ENCODE data around the gene APBB2. TPM values are rescaled to one million over a fixed set of nuclear protein-coding genes. Genes with fewer than 3 reads are reported as not detected.

The APBB2 gene
- total RNA-seq, 2 experiments from 2014 or later = 3.1 to 5.5 TPM

DNA sequence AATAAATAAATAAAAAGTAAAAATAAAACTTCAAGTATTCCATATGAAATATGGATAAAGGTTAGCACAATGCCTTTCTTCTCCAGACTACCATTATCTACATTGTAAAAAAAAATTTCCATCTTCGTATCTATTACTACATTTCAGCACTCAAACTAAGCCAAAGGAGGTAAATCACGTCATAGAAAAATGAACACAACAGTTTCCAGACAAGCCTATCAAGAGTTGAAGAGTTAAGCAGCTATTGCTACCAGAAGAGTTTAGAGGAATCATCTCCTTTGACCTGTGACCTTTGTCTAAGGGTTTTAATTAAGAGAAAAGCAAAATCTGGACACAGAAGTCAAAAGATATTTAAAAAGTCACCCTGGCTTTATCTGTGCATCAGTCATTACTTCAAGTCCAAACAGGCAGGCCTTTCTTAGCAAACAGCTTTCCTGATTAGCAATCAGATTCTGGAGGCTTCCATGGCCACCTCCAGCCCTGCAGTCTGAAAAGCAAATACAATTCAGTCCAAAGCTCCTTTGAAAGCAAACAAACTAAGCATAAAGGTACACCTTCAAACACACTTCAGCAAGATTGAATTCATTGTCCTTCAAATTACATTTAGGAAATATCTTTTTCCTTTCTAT lies 82.2 kb downstream of the APBB2 start:
- no peak for DNase-seq
- no peak overlapping the region for H3K4me3 Mint-ChIP-seq
- H3K36me3 Mint-ChIP-seq = no peaks in the 10 kb centered on the region
- H3K27me3 Mint-ChIP-seq = peaks cover 8% of the 10 kb centered on the region
- H3K4me1 Mint-ChIP-seq = no peaks in the 10 kb centered on the region
- H3K9me3 Mint-ChIP-seq = no peaks in the 10 kb centered on the region
- no peak overlapping the region for H3K27ac Mint-ChIP-seq

DNA sequence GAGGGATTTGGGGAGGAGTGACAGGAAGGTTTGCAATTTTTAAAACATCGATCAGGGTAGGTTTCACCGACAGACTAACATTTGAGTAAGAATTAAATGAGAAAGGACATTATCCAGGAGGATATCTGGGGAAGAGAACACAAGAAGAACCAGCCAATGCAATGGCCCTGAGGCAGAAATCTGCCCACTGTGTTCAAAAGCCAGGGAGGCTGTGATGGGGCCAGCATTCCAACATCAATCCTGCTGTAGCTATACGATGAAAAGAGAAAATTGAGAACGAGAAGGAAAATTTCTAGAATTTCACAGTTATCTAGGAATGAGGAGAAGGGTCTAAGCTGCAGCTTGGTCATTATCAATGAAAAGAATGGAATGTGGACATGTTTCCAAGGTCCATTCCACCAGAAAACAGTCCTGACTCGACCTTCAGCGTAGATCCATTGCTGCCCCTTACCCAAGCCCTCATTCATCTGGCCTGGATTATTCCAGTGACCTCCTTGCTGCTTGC lies 84.4 kb downstream of the APBB2 start:
- Mint-ChIP-seq H3K4me1 (no peaks in the 10 kb centered on the region), H3K36me3 (no peaks in the 10 kb centered on the region), H3K27me3 (peaks cover 8% of the 10 kb centered on the region), H3K27ac (no peak overlapping the region), H3K4me3 (no peak overlapping the region), H3K9me3 (no peaks in the 10 kb centered on the region)
- no peak for DNase-seq

DNA sequence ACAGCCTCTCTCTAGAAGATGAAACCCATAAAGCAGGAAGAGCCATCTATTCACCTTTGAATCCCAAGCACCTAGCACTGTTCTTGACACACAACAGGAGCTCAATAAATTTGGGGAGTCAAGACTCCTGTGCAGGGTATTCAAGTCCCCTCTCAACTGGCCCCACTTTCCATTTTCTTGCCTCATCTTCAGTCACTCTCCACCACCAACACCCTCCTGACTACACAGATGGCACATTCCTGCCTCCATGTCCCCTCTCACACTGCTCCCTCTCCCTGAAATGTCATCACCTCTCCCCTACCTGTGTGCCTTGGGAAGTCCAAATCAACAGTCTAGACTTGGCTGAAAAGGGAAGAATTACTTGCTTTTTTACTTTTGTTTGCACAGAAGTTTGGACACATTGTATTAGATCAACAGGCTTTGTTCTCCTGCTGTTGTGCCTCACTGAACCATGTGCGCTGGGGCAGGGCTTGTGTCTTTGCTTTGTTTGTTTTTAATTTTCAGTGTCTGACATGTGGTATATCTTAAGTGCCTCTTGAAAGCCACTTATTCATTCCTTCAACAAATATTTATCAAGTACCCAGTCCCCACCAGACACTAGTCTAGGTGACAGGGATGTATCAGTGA lies 85.1 kb downstream of the APBB2 start:
- no peak for DNase-seq
- no peaks in the 10 kb centered on the region for H3K9me3 Mint-ChIP-seq
- no peaks in the 10 kb centered on the region for H3K36me3 Mint-ChIP-seq
- no peak overlapping the region for H3K27ac Mint-ChIP-seq
- no peak overlapping the region for H3K4me3 Mint-ChIP-seq
- peaks cover 8% of the 10 kb centered on the region for H3K27me3 Mint-ChIP-seq
- H3K4me1 Mint-ChIP-seq = no peaks in the 10 kb centered on the region

DNA sequence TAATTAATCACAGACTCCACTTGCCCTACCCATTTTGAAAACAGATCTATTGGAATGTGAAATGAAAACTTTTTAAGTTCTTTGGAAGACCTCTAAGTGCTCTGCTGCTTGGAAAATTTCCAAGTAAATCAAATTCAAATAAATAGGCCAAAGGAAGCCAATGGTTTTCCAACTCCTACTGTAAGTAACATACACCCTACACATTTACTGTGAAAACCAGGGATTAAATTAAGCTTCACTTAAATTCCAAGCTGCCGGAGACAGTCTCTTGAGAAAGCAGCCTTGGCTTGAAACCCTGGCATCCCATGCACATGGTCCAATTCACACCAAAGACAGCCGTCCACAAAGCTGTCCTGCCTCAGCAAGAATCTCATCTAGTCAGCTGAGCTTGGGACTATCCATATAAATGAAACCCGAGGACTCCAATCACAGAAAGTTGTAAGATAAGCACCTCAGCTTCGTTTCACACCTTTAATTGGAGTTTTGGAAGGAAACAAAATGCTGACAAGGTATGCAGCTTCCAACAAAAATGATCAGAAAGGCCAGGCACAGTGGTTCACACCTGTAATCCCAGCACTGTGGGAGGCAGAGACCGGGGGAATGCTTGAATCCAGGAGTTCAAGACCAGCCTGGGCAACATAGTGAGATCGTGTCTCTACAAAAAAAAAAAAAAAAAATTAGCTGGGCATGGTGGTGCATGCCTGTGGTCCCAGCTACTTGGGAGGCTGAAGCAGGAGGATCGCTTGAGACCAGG lies 88.6 kb downstream of the APBB2 start:
- no peak overlapping the region for H3K4me3 Mint-ChIP-seq
- H3K27ac Mint-ChIP-seq = no peak overlapping the region
- H3K4me1 Mint-ChIP-seq = no peaks in the 10 kb centered on the region
- DNase-seq = no peak
- H3K9me3 Mint-ChIP-seq = no peaks in the 10 kb centered on the region
- H3K36me3 Mint-ChIP-seq = no peaks in the 10 kb centered on the region
- peaks cover 8% of the 10 kb centered on the region for H3K27me3 Mint-ChIP-seq

DNA sequence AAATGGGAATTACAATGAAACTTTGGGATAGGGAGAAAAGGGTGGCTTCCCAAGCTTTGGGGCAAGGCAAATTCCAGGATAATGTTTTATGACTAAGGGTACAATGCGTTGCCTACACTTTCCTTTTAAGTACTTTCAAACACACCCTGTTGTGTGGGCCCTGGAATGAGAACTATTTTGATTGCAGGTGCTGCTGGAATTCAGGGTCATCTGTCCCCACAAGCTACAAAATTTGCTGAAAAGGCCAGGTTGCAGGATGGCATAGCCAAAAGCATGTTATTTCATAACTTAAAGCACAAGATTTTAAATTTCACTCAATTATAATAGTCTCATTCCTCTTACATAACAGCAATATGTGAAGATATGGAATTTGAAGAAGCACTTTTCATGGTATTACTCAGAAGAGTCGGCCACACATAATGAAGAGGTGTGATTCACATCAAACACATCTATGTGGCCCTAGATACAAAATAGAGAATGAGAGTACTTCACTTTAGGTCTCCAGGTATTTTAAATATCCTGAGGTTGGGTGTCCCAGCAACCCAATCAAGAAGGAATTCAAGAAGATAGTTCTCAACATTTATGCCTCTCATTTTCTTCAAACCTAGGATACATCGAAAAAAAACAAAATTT lies 89.3 kb downstream of the APBB2 start:
- no peaks in the 10 kb centered on the region for H3K36me3 Mint-ChIP-seq
- no peaks in the 10 kb centered on the region for H3K9me3 Mint-ChIP-seq
- no peak for DNase-seq
- H3K4me3 Mint-ChIP-seq = no peak overlapping the region
- peaks cover 8% of the 10 kb centered on the region for H3K27me3 Mint-ChIP-seq
- H3K4me1 Mint-ChIP-seq = no peaks in the 10 kb centered on the region
- H3K27ac Mint-ChIP-seq = no peak overlapping the region

DNA sequence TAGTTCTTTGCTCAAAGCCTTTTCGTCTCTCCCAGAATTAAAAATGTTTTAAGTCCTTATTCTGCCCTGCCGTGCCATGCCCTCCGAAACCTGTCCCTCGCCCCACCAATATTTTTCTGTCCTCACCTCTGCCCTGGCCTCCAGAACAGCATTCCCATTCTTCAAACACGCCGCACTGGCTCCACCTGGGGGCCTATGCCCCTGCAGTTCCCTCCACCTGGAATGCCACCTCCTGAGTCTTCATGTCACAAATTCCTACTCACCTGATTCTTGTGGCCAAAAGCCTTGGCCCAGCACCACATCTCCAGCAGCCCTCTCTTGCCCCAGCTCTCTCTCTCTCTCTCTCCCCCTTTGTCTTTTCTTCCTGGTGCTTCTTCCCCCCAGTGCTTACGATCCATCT lies 91.6 kb downstream of the APBB2 start:
- no peaks in the 10 kb centered on the region for H3K4me1 Mint-ChIP-seq
- no peaks in the 10 kb centered on the region for H3K36me3 Mint-ChIP-seq
- no peaks in the 10 kb centered on the region for H3K9me3 Mint-ChIP-seq
- H3K27me3 Mint-ChIP-seq = no peaks in the 10 kb centered on the region
- no peak overlapping the region for H3K27ac Mint-ChIP-seq
- no peak overlapping the region for H3K4me3 Mint-ChIP-seq
- no peak for DNase-seq

DNA sequence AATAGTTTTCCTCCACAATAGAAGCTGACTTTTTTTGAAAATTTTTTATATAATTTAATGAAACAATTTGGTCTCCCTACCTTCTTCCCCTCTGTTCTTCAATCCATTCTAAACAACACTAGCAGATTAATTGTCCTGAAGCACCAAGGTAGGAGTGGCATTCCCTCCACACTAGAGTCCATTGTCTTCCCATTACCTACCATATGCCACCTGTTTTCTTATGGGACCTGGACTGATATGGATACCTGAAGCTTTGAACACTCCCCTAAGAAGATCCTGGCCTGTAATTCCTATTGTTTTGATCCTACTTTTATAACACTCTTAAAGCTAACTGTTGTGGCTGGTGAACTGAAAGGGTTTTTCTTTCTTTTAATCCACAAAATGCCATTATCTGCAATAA lies 92.0 kb downstream of the APBB2 start:
- H3K27ac Mint-ChIP-seq = no peak overlapping the region
- no peaks in the 10 kb centered on the region for H3K9me3 Mint-ChIP-seq
- no peak for DNase-seq
- H3K4me1 Mint-ChIP-seq = no peaks in the 10 kb centered on the region
- no peaks in the 10 kb centered on the region for H3K27me3 Mint-ChIP-seq
- H3K36me3 Mint-ChIP-seq = no peaks in the 10 kb centered on the region
- H3K4me3 Mint-ChIP-seq = no peak overlapping the region

DNA sequence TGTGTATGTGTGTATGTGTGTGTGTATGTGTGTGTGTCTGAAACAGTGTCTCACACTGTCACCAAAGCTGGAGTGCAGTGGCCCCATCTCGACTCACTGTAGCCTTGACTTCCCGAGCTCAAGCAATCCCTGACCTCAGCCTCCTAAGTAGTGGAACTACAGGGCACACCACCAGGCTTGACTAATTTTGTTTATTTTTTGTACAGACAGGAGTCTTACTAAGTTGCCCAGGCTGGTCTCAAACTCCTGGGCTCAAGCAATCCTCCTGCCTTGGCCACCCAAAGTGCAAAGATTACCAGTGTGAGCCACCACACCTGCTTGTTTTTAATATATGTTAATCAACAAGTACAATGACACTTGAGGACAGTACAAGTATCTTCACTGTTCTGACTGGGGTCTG lies 92.4 kb downstream of the APBB2 start:
- H3K27me3 Mint-ChIP-seq = no peaks in the 10 kb centered on the region
- H3K27ac Mint-ChIP-seq = no peak overlapping the region
- H3K36me3 Mint-ChIP-seq = no peaks in the 10 kb centered on the region
- H3K4me3 Mint-ChIP-seq = no peak overlapping the region
- no peaks in the 10 kb centered on the region for H3K4me1 Mint-ChIP-seq
- DNase-seq = no peak
- no peaks in the 10 kb centered on the region for H3K9me3 Mint-ChIP-seq

DNA sequence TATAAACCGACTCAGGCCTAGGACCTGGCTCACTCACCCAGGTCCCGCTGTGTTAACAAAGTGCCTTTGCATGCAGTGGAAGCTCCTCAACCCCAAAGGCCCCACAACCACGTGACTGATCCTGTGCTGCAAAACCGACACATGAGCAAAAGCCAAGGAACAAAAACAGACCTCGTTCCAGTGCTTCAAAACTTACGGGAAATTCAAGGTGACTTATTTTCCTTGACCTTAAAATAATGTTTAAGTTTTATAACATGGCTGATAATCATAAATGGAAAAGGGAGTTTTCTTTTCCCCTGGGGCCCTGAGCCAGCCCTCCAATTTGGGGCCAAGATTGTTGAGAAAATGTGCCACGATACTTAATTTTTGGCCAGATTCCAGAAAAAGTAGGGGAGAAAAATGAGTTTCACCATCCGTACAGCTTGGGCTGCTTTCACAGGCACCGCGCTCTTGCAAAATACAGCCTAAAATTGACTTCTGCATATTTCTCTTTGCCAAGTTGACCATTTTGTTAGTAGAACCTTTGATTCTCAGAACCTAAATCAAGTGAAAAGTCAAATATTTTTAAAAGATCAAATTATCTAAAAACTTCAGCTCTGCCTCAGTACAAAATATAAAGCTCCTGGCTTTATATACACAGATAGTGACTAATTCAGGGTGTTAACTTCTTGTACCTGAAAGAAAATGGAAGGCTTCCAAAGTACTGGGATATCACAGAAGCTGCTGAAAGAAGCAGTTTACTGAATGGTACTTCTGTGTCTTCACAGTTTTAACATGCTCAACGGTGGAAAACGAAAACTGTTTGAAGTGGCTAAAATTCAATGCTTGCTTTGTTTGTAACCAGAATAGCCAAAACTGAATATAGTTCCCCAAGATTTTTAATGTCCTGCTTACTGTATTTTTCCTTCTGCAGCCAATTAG lies 93.8 kb downstream of the APBB2 start:
- Mint-ChIP-seq H3K36me3 (no peaks in the 10 kb centered on the region), H3K4me3 (no peak overlapping the region)
- DNase-seq = no peak

DNA sequence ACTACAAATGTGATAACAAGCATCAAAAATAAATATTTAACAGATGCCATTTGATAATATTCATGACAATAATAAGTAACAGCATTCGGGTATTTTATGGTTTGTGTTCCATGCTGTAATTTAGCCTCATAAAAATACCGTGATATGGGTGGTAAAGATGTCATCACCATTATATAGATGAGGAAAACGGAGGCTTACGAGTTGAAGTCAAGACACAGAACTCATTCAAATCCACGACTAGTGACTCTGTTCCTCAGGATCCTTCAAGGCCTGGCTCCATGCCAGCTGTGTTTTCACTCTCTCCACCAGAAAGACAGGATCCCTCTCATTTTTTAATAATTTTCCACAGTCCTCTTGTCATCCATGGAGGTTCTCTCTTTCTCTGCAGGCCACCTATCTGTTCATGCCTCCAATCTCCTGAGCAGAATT lies 94.5 kb downstream of the APBB2 start:
- Mint-ChIP-seq H3K27ac (no peak overlapping the region), H3K4me1 (no peaks in the 10 kb centered on the region), H3K4me3 (no peak overlapping the region), H3K9me3 (peaks cover 10% of the 10 kb centered on the region), H3K36me3 (no peaks in the 10 kb centered on the region), H3K27me3 (no peaks in the 10 kb centered on the region)
- no peak for DNase-seq

More for the DNA sequence above, 93.8 kb downstream of the APBB2 start:
- peaks cover 5% of the 10 kb centered on the region for H3K9me3 Mint-ChIP-seq
- H3K27ac Mint-ChIP-seq = no peak overlapping the region
- H3K27me3 Mint-ChIP-seq = no peaks in the 10 kb centered on the region
- H3K4me1 Mint-ChIP-seq = no peaks in the 10 kb centered on the region

DNA sequence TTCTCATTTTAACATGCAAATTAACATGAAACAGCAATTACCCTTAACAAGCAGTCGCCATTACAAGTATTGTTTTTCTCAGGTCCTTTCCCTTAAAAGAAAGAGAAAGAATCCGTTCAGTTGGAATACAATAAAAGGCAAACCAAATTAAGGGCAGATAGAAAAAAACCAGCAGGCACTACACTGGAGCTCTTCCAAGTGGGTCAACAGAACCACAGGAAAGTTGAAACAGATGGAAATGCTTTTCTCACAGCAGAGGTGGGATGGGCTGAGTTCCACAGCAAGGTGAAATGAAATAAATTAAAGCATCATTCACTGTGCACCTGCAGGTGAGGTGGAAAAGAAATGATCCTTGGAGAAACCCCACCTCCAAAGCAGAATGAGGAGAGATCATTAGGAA lies 102.6 kb downstream of the APBB2 start:
- no peaks in the 10 kb centered on the region for H3K4me1 Mint-ChIP-seq
- no peak overlapping the region for H3K27ac Mint-ChIP-seq
- peaks cover 17% of the 10 kb centered on the region for H3K9me3 Mint-ChIP-seq
- H3K27me3 Mint-ChIP-seq = no peaks in the 10 kb centered on the region
- DNase-seq = no peak
- H3K4me3 Mint-ChIP-seq = no peak overlapping the region
- H3K36me3 Mint-ChIP-seq = no peaks in the 10 kb centered on the region

DNA sequence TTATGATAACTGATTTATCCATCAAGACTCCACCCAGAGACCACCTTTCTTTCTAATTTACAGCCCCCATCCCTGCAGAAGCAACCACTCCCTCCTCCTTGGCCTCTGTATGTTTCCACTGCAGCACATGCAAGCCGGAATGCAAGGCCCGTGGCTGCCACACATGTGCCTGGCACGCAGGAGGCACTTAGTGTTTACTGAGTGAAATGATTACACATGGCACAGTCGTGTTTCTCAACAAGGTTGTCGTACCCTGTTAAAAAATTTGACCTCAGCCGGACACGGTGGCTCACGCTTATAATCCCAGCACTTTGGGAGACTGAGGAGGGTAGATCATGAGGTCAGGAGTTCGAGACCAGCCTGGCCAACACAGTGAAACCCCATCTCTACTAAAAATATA lies 104.3 kb downstream of the APBB2 start:
- Mint-ChIP-seq H3K27ac (no peak overlapping the region), H3K36me3 (no peaks in the 10 kb centered on the region), H3K4me3 (no peak overlapping the region), H3K4me1 (no peaks in the 10 kb centered on the region), H3K9me3 (peaks cover 8% of the 10 kb centered on the region), H3K27me3 (no peaks in the 10 kb centered on the region)
- no peak for DNase-seq

DNA sequence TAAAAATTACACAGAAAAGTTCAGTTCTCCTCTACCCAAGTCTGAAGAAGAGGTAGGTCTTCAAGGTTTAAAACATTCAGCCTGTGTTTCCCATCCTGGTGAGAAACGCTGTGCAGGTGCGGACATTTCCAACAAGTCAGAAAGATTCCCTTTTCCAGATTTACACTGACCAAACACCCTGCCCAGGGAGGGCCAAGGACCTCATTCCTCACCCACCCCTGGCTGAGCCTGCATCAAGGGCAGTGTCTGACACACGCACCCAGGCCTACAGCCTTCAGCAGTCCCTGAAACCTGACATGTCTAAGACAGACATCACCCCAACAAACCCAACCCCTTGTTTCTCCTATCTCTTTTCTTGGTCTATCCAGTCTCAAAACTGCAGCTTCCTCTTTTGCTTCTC lies 105.9 kb downstream of the APBB2 start:
- H3K4me1 Mint-ChIP-seq = no peaks in the 10 kb centered on the region
- no peaks in the 10 kb centered on the region for H3K9me3 Mint-ChIP-seq
- DNase-seq = no peak
- H3K4me3 Mint-ChIP-seq = no peak overlapping the region
- H3K27me3 Mint-ChIP-seq = peaks cover 4% of the 10 kb centered on the region
- no peak overlapping the region for H3K27ac Mint-ChIP-seq
- H3K36me3 Mint-ChIP-seq = no peaks in the 10 kb centered on the region

DNA sequence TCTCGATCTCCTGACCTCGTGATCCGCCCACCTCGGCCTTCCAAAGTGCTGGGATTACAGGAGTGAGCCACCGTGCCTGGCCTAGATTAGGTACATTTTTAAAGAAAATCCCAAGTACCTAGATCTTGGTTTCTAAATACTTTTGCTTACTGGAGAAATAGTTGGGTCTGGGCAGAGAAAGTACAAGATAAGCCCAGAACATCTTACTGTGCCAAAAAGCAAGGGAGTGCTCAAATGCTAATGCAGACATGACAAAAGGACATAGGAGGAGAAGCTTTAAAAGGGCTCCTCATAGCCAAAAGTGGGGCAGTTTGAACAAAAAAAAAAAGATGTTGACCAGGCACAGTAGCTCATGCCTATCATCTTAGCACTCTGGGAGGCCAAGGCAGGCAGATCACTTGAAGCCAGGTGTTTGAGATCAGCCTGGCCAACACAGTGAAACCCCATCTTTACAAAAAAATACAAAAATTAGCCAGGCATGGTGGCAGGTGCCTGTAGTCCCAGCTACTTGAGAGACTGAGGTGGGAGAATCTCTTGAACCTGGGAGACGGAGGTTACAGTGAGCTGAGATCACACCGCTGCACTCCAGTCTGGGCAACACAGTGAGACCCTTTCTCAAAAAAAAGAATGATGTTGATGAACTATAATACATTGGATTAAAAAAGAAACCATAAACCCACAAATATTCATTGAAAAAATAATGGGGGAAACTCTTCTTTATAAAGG lies 107.5 kb downstream of the APBB2 start:
- H3K4me3 Mint-ChIP-seq = no peak overlapping the region
- no peak overlapping the region for H3K27ac Mint-ChIP-seq
- H3K9me3 Mint-ChIP-seq = no peaks in the 10 kb centered on the region
- no peaks in the 10 kb centered on the region for H3K36me3 Mint-ChIP-seq
- H3K4me1 Mint-ChIP-seq = no peaks in the 10 kb centered on the region
- DNase-seq = no peak
- peaks cover 4% of the 10 kb centered on the region for H3K27me3 Mint-ChIP-seq

All from activated naive CD8-positive, alpha-beta T cell treated with anti-CD3 and anti-CD28 coated beads for 36 hours (primary cell).